Erythroblast (primary cell): Measurements from ENCODE around the gene TTC6.

Experiments
- GATA1 ChIP-seq: IDR thresholded peaks from 2 replicates; pipeline ENCODE4 v1.6.1; 2011; ENCODE audit warnings: low read depth, mild to moderate bottlenecking, control low read depth, low read length, moderate library complexity
- POLR2A ChIP-seq: IDR thresholded peaks from 2 replicates; pipeline ENCODE4 v1.6.1; 2011; ENCODE audit warnings: mild to moderate bottlenecking, low read length

GRCh38 chr14:37565550-37565949 lies 29.9 kb upstream of the TTC6 start:
- no peak for TF ChIP-seq GATA1
- TF ChIP-seq POLR2A = no peak
